Heart left ventricle (tissue), 16 donors: ENCODE data around the gene AKR1D1. TPM values are rescaled to one million over a fixed set of nuclear protein-coding genes. Genes with fewer than 3 reads are reported as not detected.

Experiments used
- ATAC-seq, 4 donors: fragments of 200-7000 bp; cut with Tn5 transposase; one replicate each; pipeline ENCODE4 v1.9.1; 2020 to 2022; ENCODE audit warnings: moderate library complexity in 4 of 4, mild to moderate bottlenecking in 3 of 4, moderate number of reproducible peaks in 1 of 4
- DNase-seq, 5 donors: peaks; one replicate each; pipeline ENCODE4 v3.0.0-alpha.2; 2020
- H3K27ac ChIP-seq, 12 donors: fragments of 200-600 bp; sonication (generic) in 4 of 12; one replicate each; pipeline versions ENCODE4 v1.5.0 to v1.8.0; 2016 to 2022; ENCODE audit warnings: mild to moderate bottlenecking in 2 of 12
- H3K27me3 ChIP-seq, 9 donors: fragments of 200-600 bp; sonication (generic) in 2 of 9; one replicate each; pipeline versions ENCODE4 v1.5.1 to v1.8.0; 2016 to 2022; ENCODE audit warnings: mild to moderate bottlenecking in 3 of 9
- H3K36me3 ChIP-seq, 9 donors: fragments of 200-600 bp; sonication (generic) in 2 of 9; one replicate each; pipeline versions ENCODE4 v1.5.0 to v1.8.0; 2018 to 2022; ENCODE audit warnings: mild to moderate bottlenecking in 2 of 9
- H3K4me1 ChIP-seq, 12 donors: fragments of 200-600 bp; sonication (generic) in 4 of 12; one replicate each; pipeline versions ENCODE4 v1.5.0 to v1.8.0; 2016 to 2022; ENCODE audit warnings: mild to moderate bottlenecking in 3 of 12
- H3K4me3 ChIP-seq, 12 donors: fragments of 200-600 bp; sonication (generic) in 4 of 12; one replicate each; pipeline versions ENCODE4 v1.5.0 to v1.8.0; 2017 to 2022; ENCODE audit warnings: mild to moderate bottlenecking in 9 of 12, moderate library complexity in 4 of 12
- H3K9me3 ChIP-seq, 12 donors: fragments of 200-600 bp; sonication (generic) in 4 of 12; one replicate each; pipeline versions ENCODE4 v1.5.0 to v1.8.0; 2016 to 2022; ENCODE audit warnings: mild to moderate bottlenecking in 1 of 12
- CTCF ChIP-seq, 12 donors: fragments of 200-600 bp; sonication (generic) in 4 of 12; IDR thresholded peaks; one replicate each; pipeline versions ENCODE4 v1.5.0 to v1.8.0; 2018 to 2022; ENCODE audit warnings: antibody characterized with exemption in 12 of 12, mild to moderate bottlenecking in 5 of 12
- POLR2A ChIP-seq, 2 donors: fragments of 450-650 bp; IDR thresholded peaks; one replicate each; pipeline ENCODE4 v1.6.1; 2017; ENCODE audit warnings: antibody characterized with exemption in 2 of 2, mild to moderate bottlenecking in 2 of 2, moderate library complexity in 2 of 2
- WGBS, 4 donors: extraction: QIAGEN DNeasy Blood & Tissue Kit in 2 of 4; methylation state at CpG; one replicate each; pipeline versions ENCODE4 v1.1.5 to v1.1.7; 2013 to 2018; 5-methylcytosine and 5-hydroxymethylcytosine counted together
- intact Hi-C, 10 donors: fragments of 100-400 bp; cut with DNase I; formaldehyde crosslinking; loops; one replicate each; pipeline versions ENCODE4 v1.11.1 to v1.14.2; 2022
- polyA plus RNA-seq, 2 donors: library from polyadenylated mRNA; stranded (reverse); fragments of 200-250 nt; gene quantifications; one replicate each; pipeline ENCODE4 v1.2.3, GENCODE V29; 2013
- total RNA-seq, 9 donors: library from RNA; depleted of rRNA in 2 of 9; stranded (reverse); fragments of >200 nt in 2 of 9; fragmentation: NEBNext Ultra II Directional in 3 of 9; extraction: Animal tissue kit (Norgen Biotek cat#: 25700) in 3 of 9; gene quantifications; one replicate each; pipeline versions ENCODE4 v1.1.0 to v1.2.4, GENCODE V29; 2016 to 2023
- donor health status: ischemic (EF 13 %, LVEDD 7.1; RV severe dilation, severe dysfunction).
- donor health status: healthy with polysubstance abuse.
- donor health status: DM: no; HTN: yes; CAD: no.
- donor health status: DM: no; HTN: no; CAD: no.
- donor health status: ischemic (EF 25% LVEDD 6.9; RV normal size, moderate dysfunction).
- donor health status: ischemic (EF 25% LVEDD 5.7; RV mildly dilated, moderate dysfunction).
- donor health status: healthy.
- donor health status: DM: yes; HTN: yes; CAD: no.
- donor health status: ischemic (EF 35%, LVEDD 5.7; RV mildly dilated, moderate dysfunction).
- donor health status: nonischemic (EF 11% LVEDD 7.7; RV severe dilation, severe dysfunction).
- donor health status: DM: yes; HTN: yes; CAD: no.
- donor health status: PGD.
- donor health status: ischemic (EF 29% LVEDD 5.4; RV normal size, mild dysfunction).
- donor health status: nonischemic (EF 23%, LVEDD 6.1; RV moderate dilation, normal function).

The AKR1D1 gene
- total and polyA plus RNA-seq, 11 donors = not detected

GRCh38 chr7:138097064-138097741 is 20.9 kb downstream of the AKR1D1 start:
- intact Hi-C loops = loop anchor here in 1 of 10 donors (2.0 kb wide), 1 partner anchor 642 kb away; no protein-coding TSS in a partner anchor
- no peaks in the 10 kb centered on the region for H3K36me3 ChIP-seq
- WGBS, 4 donors = 79 to 81% (median 80%) methylated on average over 3 of the region's 3 CpGs
- H3K4me3 ChIP-seq = no peak overlapping the region
- DNase-seq = no peak
- peaks cover 0 to 3% (median 0%) of the 10 kb centered on the region in 9 donors for H3K27me3 ChIP-seq
- H3K4me1 ChIP-seq = no peaks in the 10 kb centered on the region
- TF ChIP-seq CTCF (IDR thresholded peaks at IDR 0.05) (peak in 4 of 12 donors; percentile 10 to 24 (median 22)), POLR2A (IDR thresholded peaks at IDR 0.05) (no peak)
- no peak overlapping the region for H3K27ac ChIP-seq
- no peaks in the 10 kb centered on the region for H3K9me3 ChIP-seq
- ATAC-seq = no peak

GRCh38 chr7:138099813-138100212 is 23.6 kb downstream of the AKR1D1 start:
- ATAC-seq (no peak), DNase-seq (no peak)
- Histone ChIP-seq H3K27ac (no peak overlapping the region), H3K4me3 (no peak overlapping the region), H3K27me3 (peaks cover 0 to 3% (median 0%) of the 10 kb centered on the region in 9 donors), H3K4me1 (no peaks in the 10 kb centered on the region), H3K9me3 (no peaks in the 10 kb centered on the region), H3K36me3 (no peaks in the 10 kb centered on the region)
- intact Hi-C loops = no loop called here
- no peak for TF ChIP-seq POLR2A (IDR thresholded peaks at IDR 0.05)
- TF ChIP-seq CTCF (IDR thresholded peaks at IDR 0.05) = no peak
- WGBS, 4 donors = 73 to 96% (median 86%) methylated on average over 3 of the region's 3 CpGs

- H3K9me3 ChIP-seq = no peaks in the 10 kb centered on the region
- no peaks in the 10 kb centered on the region for H3K27me3 ChIP-seq
- TF ChIP-seq POLR2A (IDR thresholded peaks at IDR 0.05) (no peak), CTCF (IDR thresholded peaks at IDR 0.05) (no peak)
- ATAC-seq (no peak), DNase-seq (no peak)
- H3K36me3 ChIP-seq = no peaks in the 10 kb centered on the region
- no peak overlapping the region for H3K27ac ChIP-seq
- WGBS, 4 donors = 84 to 92% (median 90%) methylated on average over 5 of the region's 5 CpGs
- no peaks in the 10 kb centered on the region for H3K4me1 ChIP-seq
- intact Hi-C loops = no loop called here
- no peak overlapping the region for H3K4me3 ChIP-seq
Measured at GRCh38 chr7:138105221-138105620, 29.0 kb downstream of the AKR1D1 start.

GRCh38 chr7:138115047-138115446 is 38.8 kb downstream of the AKR1D1 start:
- ATAC-seq = no peak
- Histone ChIP-seq H3K4me3 (no peak overlapping the region), H3K4me1 (no peaks in the 10 kb centered on the region), H3K27ac (no peak overlapping the region), H3K36me3 (no peaks in the 10 kb centered on the region), H3K27me3 (no peaks in the 10 kb centered on the region), H3K9me3 (no peaks in the 10 kb centered on the region)
- TF ChIP-seq CTCF (IDR thresholded peaks at IDR 0.05) (no peak), POLR2A (IDR thresholded peaks at IDR 0.05) (no peak)
- intact Hi-C loops = no loop called here
- DNase-seq = no peak
- 89 to 95% (median 91%) methylated on average over 3 of the region's 3 CpGs for WGBS, 4 donors
